HG03457 (cell line): Measurements from ENCODE around the gene ATXN7L1.

Source experiments
- ATAC-seq: cut with Tn5 transposase; IDR thresholded peaks from one replicate; pipeline ENCODE4 v1.9.1; 2021; ENCODE audit warnings: moderate number of reproducible peaks; ENCODE audit not compliant: unreplicated experiment

The ATXN7L1 gene

GRCh38 chr7:105876091-105876963, at the start of gene ATXN7L1:
ATXN7L1 (minus strand) TSS chr7:105876599; CDS start chr7:105876558, 41 bp downstream.
- ATAC-seq: no peak

- ATAC-seq: no peak
Measured at GRCh38 chr7:105926131-105926530, 49.7 kb upstream of the ATXN7L1 start.

- no peak for ATAC-seq
Measured at GRCh38 chr7:105924945-105925344, 48.5 kb upstream of the ATXN7L1 start.

- no peak for ATAC-seq
Measured at GRCh38 chr7:105920766-105921165, 44.4 kb upstream of the ATXN7L1 start.

- no peak for ATAC-seq
Measured at GRCh38 chr7:105917659-105918058, 41.3 kb upstream of the ATXN7L1 start.

GRCh38 chr7:105916603-105917002, 40.2 kb upstream of the ATXN7L1 start:
- no peak for ATAC-seq

GRCh38 chr7:105913947-105914346, 37.5 kb upstream of the ATXN7L1 start:
- no peak for ATAC-seq

- no peak for ATAC-seq
Measured at GRCh38 chr7:105911961-105912575, 35.7 kb upstream of the ATXN7L1 start.

- ATAC-seq: no peak
Measured at GRCh38 chr7:105910172-105910571, 33.8 kb upstream of the ATXN7L1 start.

- ATAC-seq: no peak
Measured at GRCh38 chr7:105909742-105910141, 33.3 kb upstream of the ATXN7L1 start.

GRCh38 chr7:105907129-105907846, 30.9 kb upstream of the ATXN7L1 start:
- ATAC-seq: no peak

- ATAC-seq: no peak
Measured at GRCh38 chr7:105906695-105907094, 30.3 kb upstream of the ATXN7L1 start.

GRCh38 chr7:105905910-105906568, 29.6 kb upstream of the ATXN7L1 start:
- no peak for ATAC-seq

- no peak for ATAC-seq
Measured at GRCh38 chr7:105905209-105905909, 29.0 kb upstream of the ATXN7L1 start.

GRCh38 chr7:105904064-105904463, 27.7 kb upstream of the ATXN7L1 start:
- ATAC-seq: no peak

- ATAC-seq: no peak
Measured at GRCh38 chr7:105902325-105902911, 26.0 kb upstream of the ATXN7L1 start.

- ATAC-seq: no peak
Measured at GRCh38 chr7:105897999-105898398, 21.6 kb upstream of the ATXN7L1 start.

- no peak for ATAC-seq
Measured at GRCh38 chr7:105896407-105896911, 20.1 kb upstream of the ATXN7L1 start.

- ATAC-seq: no peak
Measured at GRCh38 chr7:105894131-105894530, 17.7 kb upstream of the ATXN7L1 start.

- no peak for ATAC-seq
Measured at GRCh38 chr7:105892387-105892786, 16.0 kb upstream of the ATXN7L1 start.
